RWPE1 (cell line): ENCODE measurements around the gene FREM1.

Experiments used
- CTCF ChIA-PET: fragments of 350-600 bp; sonication (Branson Sonifier 250); formaldehyde crosslinking; extraction: SDS; loops from one replicate; lab custom pipeline; 2021; lab: Yijun Ruan, JAX
- POLR2A ChIA-PET: fragments of 400-600 bp; formaldehyde crosslinking; extraction: SDS; loops from one replicate; lab custom pipeline; 2020; ENCODE audit warnings: antibody characterized with exemption; ENCODE audit not compliant: low non-redundant PET; lab: Yijun Ruan, JAX
- DNase-seq: peaks from one replicate; pipeline ENCODE4 v3.0.0; 2012; ENCODE audit warnings: low spot score
- H3K27ac ChIP-seq: fragments of 450-650 bp; 2 replicates; pipeline ENCODE4 v1.5.1; 2017
- CTCF ChIP-seq: fragments of 450-650 bp; conservative IDR thresholded peaks from 2 replicates; pipeline ENCODE4 v1.5.1; 2017; ENCODE audit warnings: low read depth, mild to moderate bottlenecking

The FREM1 gene

GRCh38 chr9:14869671-14870070 lies 40.6 kb downstream of the FREM1 start:
- CTCF ChIA-PET, result interaction anchor here (0.6 kb wide), 1 partner anchor 431 kb away, joined by 3 read pairs; no protein-coding TSS in a partner anchor
- DNase-seq, result no peak
- H3K27ac ChIP-seq, result no peak overlapping the region
- POLR2A ChIA-PET, result no interaction called here
- no peak for TF ChIP-seq CTCF

- no peak for DNase-seq
- ChIA-PET CTCF (interaction anchor here (0.6 kb wide), 1 partner anchor 430 kb away, joined by 3 read pairs; no protein-coding TSS in a partner anchor), POLR2A (no interaction called here)
- no peak overlapping the region for H3K27ac ChIP-seq
- no peak for TF ChIP-seq CTCF
Observed at GRCh38 chr9:14868772-14869583, 41.2 kb downstream of the FREM1 start.

DNA sequence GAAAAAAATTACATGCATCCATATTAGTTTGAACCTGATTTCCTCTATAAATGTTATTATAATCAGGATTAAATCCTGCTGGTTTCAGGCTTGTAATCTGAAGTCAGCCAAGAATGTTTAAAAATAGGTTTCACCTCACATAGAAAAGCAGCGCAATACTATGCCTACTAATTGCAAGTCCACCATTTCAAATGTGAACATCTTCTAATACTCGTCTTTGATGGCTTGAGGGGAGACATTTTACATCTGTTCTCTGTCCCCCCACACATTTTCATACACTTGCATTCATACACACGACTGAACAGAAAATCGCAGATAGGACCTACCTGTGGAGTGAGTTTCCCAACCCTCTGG lies 41.8 kb downstream of the FREM1 start:
- CTCF ChIA-PET, result no interaction called here

GRCh38 chr9:14866200-14866749 lies 44.0 kb downstream of the FREM1 start:
- ChIA-PET CTCF (no interaction called here), POLR2A (no interaction called here)
- DNase-seq, result no peak
- no peak for TF ChIP-seq CTCF
- no peak overlapping the region for H3K27ac ChIP-seq

More for the DNA sequence above, 41.8 kb downstream of the FREM1 start:
- DNase-seq, result no peak
- POLR2A ChIA-PET, result no interaction called here
- no peak overlapping the region for H3K27ac ChIP-seq
- no peak for TF ChIP-seq CTCF

- TF ChIP-seq CTCF, result no peak
- ChIA-PET CTCF (interaction anchor here (0.5 to 0.7 kb wide), 2 partner anchors 44 to 89 kb away, joined by 3 read pairs; no protein-coding TSS in a partner anchor), POLR2A (no interaction called here)
- H3K27ac ChIP-seq, result no peak overlapping the region
- no peak for DNase-seq
Observed at GRCh38 chr9:14864309-14864708, 45.9 kb downstream of the FREM1 start.

DNA sequence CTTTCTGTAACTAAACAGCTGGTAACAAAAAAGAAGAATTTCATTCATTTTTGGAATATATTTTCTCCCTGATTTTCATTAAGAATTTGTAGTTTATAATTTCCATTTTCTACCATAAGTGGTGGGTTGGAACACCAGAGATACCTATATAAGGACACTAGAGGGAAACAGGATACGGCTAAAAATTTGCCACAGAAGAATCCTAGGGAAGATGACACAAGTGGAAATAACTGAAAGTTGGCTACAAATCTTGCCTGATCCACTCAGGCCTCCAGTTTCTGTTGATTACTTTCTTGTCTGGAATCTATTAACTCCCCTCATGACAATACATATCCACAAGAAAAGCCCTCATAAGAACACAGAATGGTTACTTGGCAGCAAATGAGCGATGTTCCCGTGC lies 46.8 kb downstream of the FREM1 start:
- ChIA-PET CTCF (interaction anchor here (0.5 kb wide), 1 partner anchor 45 kb away, joined by 3 read pairs; no protein-coding TSS in a partner anchor), POLR2A (no interaction called here)
- no peak overlapping the region for H3K27ac ChIP-seq
- no peak for DNase-seq
- no peak for TF ChIP-seq CTCF
